ENCODE results near the gene MAP2K3. TPM values are rescaled to one million over a fixed set of nuclear protein-coding genes. Genes with fewer than 3 reads are reported as not detected.
A peak's percentile ranks its signal among the peaks of the same experiment; 100 is the strongest.

MAP2K3 gene
- total and polyA plus RNA-seq, 10 of the 15 experiments (the other 5 are each of a cell fraction or from before 2014, with no cell fraction given), result 0.71 to 39.4 (median 18.6) TPM

GRCh38 chr17:21286066-21286770, 1.7 kb downstream of the MAP2K3 start:
- ChIA-PET RAD21 (ENCODE audit: unreplicated experiment) (interaction anchor here (0.6 to 3.7 kb wide), 8 partner anchors 10 to 243 kb away, joined by 3 to 15 read pairs (median 5); partner anchors contain the start of genes DHRS7B and USP22), CTCF (interaction anchor here (0.7 to 5.7 kb wide), 11 partner anchors 10 to 561 kb away, joined by 3 to 38 read pairs (median 6); partner anchors contain the start of gene DHRS7B), POLR2A (interaction anchor here (0.8 to 2.2 kb wide), 3 partner anchors 154 to 243 kb away, joined by 3 to 11 read pairs (median 3); partner anchors contain the start of genes DHRS7B and USP22), SMC1A (ENCODE audit: uncharacterized antibody, unreplicated experiment) (interaction anchor here (0.8 to 3.2 kb wide), 8 partner anchors 9 to 251 kb away, joined by 3 to 13 read pairs (median 4); no protein-coding TSS in a partner anchor)
- Histone ChIP-seq H3K4me3 (peak overlapping the region; percentile 94), H3K9ac (ENCODE audit: control insufficient read depth, insufficient read depth, low read length) (peak overlapping the region; percentile 69), H3K4me1 (ENCODE audit: control insufficient read depth, insufficient read depth, low read length) (peaks cover 31% of the 10 kb centered on the region), H3K9me3 (replicated peaks; ENCODE audit: control insufficient read depth, insufficient read depth, low read length) (no peaks in the 10 kb centered on the region), H3K27ac (ENCODE audit: control insufficient read depth, insufficient read depth) (peak overlapping the region; percentile 68), H3K79me2 (ENCODE audit: control insufficient read depth, insufficient read depth, low read length) (peaks cover 54% of the 10 kb centered on the region), H3K27me3 (replicated peaks in 1 of 2; ENCODE audit: control insufficient read depth in 2 of 2, insufficient read depth in 2 of 2, low read length in 1 of 2) (0 out of 4 replicates have a peak, but pooled peaks cover 0 to 3% of the 10 kb centered on the region in 2 experiments), H2AFZ (ENCODE audit: control insufficient read depth, low read depth, low read length) (no peak overlapping the region), H4K20me1 (ENCODE audit: control insufficient read depth, insufficient read depth) (no peaks in the 10 kb centered on the region), H3K4me2 (ENCODE audit: control insufficient read depth, insufficient read depth) (peak overlapping the region; percentile 88), H3K36me3 (ENCODE audit: control insufficient read depth in 2 of 2, insufficient read depth in 2 of 2, low read length in 1 of 2) (no peaks in the 10 kb centered on the region; a peak in 1 of 4 replicates)
- FAIRE-seq (no peak), ATAC-seq (no peak), DNase-seq (ENCODE audit: low read depth, low spot score) (no peak)
- 0 out of 2 replicates have a peak, but pooled peaks have one; percentile 4 for TF ChIP-seq CREB1 (IDR thresholded peaks at IDR 0.05; ENCODE audit: low read depth)
- no peak for TF ChIP-seq TAF1 (IDR thresholded peaks at IDR 0.05; ENCODE audit: borderline replicate concordance, low read depth, low read length)
- intact Hi-C loops (cut with micrococcal nuclease; ENCODE audit: unreplicated experiment), result loop anchor here (5.0 kb wide), 3 partner anchors 74 to 244 kb away; partner anchors contain the start of genes DHRS7B, TMEM11 and USP22
- BruUV-seq (replicated peaks), result TSS peak; percentile 72
- in situ Hi-C loops (cut with MboI), result no loop called here
- 6% methylated on average over 16 of the region's 16 CpGs for WGBS (ENCODE audit: insufficient coverage, insufficient replicate concordance, low lambda C conversion rate, missing lambda C conversion rate)
